GM12892 (cell line): ENCODE data around the gene SIM2.

Experiments
- DNase-seq: peaks from one replicate; pipeline ENCODE4 v3.0.0; 2011; ENCODE audit not compliant: insufficient read length
- FAIRE-seq: peaks from 2 replicates; lab custom pipeline; 2011; peaks lifted over from hg19 to GRCh38; lab: Jason Lieb, UNC
- POLR2A ChIP-seq: IDR thresholded peaks from 2 replicates; pipeline ENCODE4 v1.6.1; 2011; ENCODE audit warnings: low read depth, low read length, control low read depth
- POLR2AphosphoS5 ChIP-seq: IDR thresholded peaks from 2 replicates; pipeline ENCODE4 v1.6.1; 2011; ENCODE audit warnings: low read depth, low read length, control low read depth
- TAF1 ChIP-seq: IDR thresholded peaks from 2 replicates; pipeline ENCODE4 v1.6.1; 2011; ENCODE audit warnings: low read depth, mild to moderate bottlenecking, control low read depth, low read length, borderline replicate concordance

SIM2 gene

DNA sequence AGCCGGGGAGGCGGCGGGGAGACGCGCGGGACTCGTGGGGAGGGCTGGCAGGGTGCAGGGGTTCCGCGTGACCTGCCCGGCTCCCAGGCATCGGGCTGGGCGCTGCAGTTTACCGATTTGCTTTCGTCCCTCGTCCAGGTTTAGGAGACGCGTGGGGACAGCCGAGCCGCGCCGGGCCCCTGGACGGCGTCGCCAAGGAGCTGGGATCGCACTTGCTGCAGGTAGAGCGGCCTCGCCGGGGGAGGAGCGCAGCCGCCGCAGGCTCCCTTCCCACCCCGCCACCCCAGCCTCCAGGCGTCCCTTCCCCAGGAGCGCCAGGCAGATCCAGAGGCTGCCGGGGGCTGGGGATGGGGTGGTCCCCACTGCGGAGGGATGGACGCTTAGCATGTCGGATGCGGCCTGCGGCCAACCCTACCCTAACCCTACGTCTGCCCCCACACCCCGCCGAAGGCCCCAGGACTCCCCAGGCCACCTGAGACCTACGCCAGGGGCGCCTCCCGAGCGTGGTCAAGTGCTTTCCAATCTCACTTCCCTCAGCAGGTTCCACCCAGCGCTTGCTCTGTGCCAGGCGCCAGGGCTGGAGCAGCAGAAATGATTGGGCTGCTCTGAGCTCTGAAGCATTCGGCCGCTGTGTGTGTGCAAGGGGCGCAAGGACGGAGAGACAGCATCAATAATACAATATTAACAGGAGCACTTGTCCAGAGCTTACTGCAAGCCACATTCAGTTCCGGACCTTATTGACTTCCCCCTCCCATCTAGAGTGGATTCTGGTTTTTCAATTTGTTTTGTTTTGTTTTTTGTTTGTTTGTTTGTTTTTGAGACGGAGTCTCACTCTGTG lies 10.3 kb downstream of the SIM2 start:
- no peak for DNase-seq
- no peak for FAIRE-seq
- no peak for TF ChIP-seq POLR2AphosphoS5
- no peak for TF ChIP-seq POLR2A
- no peak for TF ChIP-seq TAF1

DNA sequence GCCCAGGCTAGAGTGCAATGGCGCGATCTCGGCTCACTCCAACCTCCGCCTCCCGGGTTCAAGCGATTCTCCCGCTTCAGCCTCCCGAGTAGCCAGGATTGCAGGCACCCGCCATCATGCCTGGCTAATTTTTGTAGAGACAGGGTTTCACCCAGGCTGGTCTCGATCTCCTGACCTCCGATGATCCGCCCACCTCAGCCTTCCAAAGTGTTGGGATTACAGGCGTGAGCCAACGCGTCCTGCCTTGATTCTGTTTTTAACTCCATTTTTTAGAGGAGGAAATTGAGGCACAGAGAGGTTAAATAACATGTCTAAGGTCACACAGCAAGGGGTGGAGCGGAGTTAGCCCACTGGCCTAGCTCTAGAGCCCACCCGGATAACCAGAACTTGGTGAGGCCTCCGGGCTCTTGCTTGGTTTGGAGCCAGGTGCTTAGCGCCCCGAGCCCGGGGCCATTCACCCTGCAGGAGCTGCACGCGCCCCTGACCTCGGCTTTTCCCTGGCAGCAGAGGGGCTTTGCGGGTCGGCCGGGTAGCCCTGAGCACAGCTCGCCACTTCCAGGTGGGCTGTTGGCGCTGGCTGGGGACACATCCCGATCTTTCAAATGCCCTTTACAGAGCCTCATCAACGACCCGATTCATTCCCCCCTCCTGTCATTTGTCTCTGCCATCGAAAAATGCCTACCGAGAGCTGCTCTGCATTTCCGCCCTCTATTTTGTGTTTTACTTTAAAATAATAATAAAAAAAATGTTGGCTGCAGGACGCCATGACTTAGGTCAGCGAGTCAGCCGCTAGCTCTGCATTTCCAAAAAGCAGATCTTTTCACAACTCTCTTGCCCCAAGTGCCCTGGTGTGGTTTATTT lies 11.2 kb downstream of the SIM2 start:
- DNase-seq (no peak), FAIRE-seq (no peak)
- TF ChIP-seq POLR2AphosphoS5 (no peak), POLR2A (no peak), TAF1 (no peak)

DNA sequence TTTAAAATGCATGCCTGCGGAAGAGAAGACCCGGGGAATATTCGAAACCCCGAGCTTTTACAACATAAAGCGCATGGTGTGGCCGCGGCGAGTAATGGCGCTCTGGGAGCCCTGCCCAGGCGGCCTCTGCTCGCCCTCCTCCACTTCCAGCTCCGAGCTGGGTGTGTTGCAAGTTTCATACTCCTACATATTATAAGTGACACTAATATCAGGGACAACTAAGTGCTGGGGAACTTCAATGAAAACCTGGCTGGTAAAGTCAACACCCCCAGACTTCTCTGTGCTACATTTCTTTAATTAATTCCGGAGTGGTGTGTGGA lies 11.8 kb downstream of the SIM2 start:
- FAIRE-seq (no peak), DNase-seq (no peak)
- TF ChIP-seq TAF1 (no peak), POLR2AphosphoS5 (no peak), POLR2A (no peak)

DNA sequence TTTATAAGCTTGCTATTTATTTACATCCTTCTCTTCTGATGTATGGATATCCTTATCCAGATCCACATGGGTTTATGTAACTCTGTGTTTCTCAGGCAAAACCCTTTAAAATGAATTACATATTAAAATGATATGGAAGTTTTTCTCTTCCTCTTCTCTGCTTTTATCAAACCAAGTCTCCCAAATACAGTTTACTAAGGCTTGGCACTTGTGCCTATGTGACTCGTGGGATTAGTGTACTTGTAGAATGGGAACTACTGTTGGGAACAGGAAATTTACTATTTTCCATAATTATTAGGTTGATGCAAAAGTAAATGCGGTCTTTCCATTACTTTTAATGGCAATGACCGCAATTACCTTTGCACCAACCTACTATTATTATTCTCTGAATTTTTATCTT lies 14.8 kb downstream of the SIM2 start:
- FAIRE-seq (no peak), DNase-seq (no peak)
- TF ChIP-seq TAF1 (no peak), POLR2A (no peak), POLR2AphosphoS5 (no peak)

DNA sequence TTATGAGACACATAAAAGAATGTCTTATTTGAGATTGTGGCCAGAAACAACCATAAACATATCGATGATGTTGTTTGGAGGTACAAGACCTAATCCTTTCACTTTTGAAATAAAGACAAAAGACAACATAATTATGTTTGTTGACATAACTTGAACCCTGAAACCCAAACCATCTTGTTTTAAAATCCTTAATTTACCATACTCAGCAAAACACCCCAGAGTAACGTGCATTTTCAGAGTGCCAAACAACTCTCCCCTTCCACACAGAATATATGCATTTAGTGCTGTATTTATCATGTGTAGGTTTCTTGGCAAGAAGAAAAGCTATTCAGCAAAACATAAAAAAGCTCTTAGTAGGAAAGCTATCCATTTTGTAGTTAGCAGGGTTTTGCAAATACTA lies 17.5 kb downstream of the SIM2 start:
- no peak for FAIRE-seq
- TF ChIP-seq POLR2A (no peak), POLR2AphosphoS5 (no peak), TAF1 (no peak)
- DNase-seq: no peak

DNA sequence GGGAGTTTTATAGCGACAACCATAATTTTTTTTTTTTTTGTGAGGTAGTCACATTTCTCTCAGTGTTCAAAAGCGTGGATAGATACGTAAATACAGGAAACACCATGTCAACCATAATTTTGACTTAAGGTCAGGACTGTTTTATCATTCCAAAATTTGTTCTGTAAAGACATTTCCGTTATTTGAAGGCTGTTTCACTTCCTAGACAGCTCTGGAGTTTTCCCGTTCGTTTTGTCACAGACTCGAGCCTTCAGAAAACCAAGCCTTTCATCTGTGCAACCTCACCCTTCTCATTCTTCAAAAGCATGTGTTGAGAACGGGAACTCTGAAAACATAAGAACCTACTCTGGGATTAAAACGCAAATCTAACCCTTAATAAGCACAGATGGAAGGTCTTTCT lies 17.9 kb downstream of the SIM2 start:
- no peak for FAIRE-seq
- TF ChIP-seq POLR2AphosphoS5 (no peak), TAF1 (no peak), POLR2A (no peak)
- DNase-seq: no peak

DNA sequence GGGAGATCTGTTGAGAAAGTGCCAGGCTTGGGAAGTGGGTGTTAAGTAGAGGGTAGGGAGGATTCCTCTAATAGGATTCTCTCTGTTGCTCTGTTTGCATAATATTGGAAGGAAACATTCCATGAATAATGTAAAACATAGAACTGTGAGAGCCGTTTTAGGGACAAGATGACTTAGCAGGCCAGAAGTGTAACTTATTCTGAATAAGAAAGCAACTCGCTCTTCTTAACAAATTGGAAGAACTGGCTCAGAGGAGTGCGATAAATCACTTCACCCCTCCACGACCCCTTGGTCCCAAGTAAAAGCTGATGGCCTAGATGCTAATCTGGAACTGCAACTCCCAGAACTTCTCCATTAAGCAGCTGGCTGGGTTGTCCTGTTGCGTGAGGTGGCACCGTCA lies 19.1 kb downstream of the SIM2 start:
- TF ChIP-seq POLR2AphosphoS5: no peak
- TF ChIP-seq TAF1: no peak
- TF ChIP-seq POLR2A: no peak
- DNase-seq (no peak), FAIRE-seq (no peak)

DNA sequence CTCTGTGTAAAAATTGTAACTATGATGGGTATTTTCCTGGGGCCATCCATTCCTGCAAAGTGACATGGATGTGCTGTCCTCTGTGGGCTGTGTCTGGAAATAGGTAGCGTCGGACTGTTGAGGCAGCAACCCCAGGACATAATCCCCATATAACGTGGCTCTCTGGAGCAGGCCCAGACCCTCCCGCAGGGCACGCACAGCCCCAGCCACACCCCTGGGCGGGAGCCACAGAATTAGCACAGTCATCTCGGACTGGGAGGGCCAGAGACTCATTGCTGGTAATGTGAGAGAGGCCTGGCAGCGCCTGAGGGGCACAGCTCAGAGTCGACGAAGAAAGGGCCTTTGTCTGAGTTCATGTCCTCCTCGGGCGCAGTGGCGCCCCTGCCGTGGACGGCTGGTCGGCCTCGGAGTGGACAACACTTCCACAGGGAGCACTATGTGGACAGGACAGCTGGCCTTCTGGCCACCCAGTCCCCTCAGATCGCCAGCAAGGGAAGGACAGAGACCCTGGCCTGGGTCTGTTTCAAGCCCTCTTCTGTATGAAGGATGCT lies 20.1 kb downstream of the SIM2 start:
- no peak for TF ChIP-seq TAF1
- no peak for TF ChIP-seq POLR2A
- no peak for TF ChIP-seq POLR2AphosphoS5
- FAIRE-seq: no peak
- no peak for DNase-seq

DNA sequence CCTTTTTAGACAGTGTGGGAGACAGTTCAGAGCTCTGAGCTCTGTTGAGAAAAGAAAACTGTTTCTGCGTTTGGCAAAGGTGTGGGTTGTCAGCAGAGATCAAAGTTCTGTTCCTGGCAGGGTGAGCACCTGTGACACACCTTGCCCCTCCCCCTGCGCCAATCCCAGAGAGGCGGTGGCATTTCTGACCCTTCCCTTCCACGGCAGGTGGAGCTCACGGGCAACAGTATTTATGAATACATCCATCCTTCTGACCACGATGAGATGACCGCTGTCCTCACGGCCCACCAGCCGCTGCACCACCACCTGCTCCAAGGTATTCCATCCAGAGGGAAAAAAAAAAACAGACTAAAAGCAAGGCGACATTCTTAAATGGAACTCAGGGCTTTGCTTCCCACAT lies 20.7 kb downstream of the SIM2 start:
- no peak for TF ChIP-seq TAF1
- no peak for TF ChIP-seq POLR2A
- no peak for TF ChIP-seq POLR2AphosphoS5
- FAIRE-seq (no peak), DNase-seq (no peak)

DNA sequence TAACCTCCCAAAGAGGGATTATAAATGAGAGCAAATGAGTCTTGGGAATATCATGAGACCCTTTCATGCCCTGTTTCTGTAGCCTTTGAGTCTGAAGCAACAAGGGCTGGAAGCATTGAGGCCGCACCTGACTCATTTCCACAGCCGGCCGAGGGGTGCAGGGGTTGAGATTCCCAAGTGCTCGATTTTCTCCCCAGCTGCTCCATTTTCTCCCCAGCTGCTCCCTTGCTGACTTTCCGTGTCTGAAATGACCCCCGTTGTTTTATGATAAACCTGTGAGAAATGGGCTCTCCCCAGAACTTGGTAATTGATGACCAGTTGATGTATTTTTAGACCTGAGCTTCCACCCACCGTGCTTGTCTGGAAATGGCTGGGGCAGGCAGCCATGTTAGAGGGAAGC lies 22.9 kb downstream of the SIM2 start:
- TF ChIP-seq TAF1 (no peak), POLR2AphosphoS5 (no peak), POLR2A (no peak)
- no peak for FAIRE-seq
- no peak for DNase-seq
